GM10266 (cell line): ENCODE results near the gene TP53.

Experiments used
- DNase-seq: peaks from one replicate; pipeline ENCODE4 v3.0.0; 2012; ENCODE audit errors: extremely low spot score
- CTCF ChIP-seq: IDR thresholded peaks from 2 replicates; pipeline ENCODE4 v1.5.1; 2012; ENCODE audit warnings: mild to moderate bottlenecking, low read depth; ENCODE audit not compliant: control insufficient read depth, insufficient read depth; ENCODE audit errors: missing control alignments

TP53 gene

GRCh38 chr17:7711051-7711755, 23.9 kb upstream of the TP53 start:
- DNase-seq: no peak
- no peak for TF ChIP-seq CTCF

GRCh38 chr17:7710301-7710700, 23.0 kb upstream of the TP53 start:
- no peak for TF ChIP-seq CTCF
- no peak for DNase-seq

- no peak for TF ChIP-seq CTCF
- DNase-seq: no peak
Measured at GRCh38 chr17:7709031-7709430, 21.7 kb upstream of the TP53 start.

DNA sequence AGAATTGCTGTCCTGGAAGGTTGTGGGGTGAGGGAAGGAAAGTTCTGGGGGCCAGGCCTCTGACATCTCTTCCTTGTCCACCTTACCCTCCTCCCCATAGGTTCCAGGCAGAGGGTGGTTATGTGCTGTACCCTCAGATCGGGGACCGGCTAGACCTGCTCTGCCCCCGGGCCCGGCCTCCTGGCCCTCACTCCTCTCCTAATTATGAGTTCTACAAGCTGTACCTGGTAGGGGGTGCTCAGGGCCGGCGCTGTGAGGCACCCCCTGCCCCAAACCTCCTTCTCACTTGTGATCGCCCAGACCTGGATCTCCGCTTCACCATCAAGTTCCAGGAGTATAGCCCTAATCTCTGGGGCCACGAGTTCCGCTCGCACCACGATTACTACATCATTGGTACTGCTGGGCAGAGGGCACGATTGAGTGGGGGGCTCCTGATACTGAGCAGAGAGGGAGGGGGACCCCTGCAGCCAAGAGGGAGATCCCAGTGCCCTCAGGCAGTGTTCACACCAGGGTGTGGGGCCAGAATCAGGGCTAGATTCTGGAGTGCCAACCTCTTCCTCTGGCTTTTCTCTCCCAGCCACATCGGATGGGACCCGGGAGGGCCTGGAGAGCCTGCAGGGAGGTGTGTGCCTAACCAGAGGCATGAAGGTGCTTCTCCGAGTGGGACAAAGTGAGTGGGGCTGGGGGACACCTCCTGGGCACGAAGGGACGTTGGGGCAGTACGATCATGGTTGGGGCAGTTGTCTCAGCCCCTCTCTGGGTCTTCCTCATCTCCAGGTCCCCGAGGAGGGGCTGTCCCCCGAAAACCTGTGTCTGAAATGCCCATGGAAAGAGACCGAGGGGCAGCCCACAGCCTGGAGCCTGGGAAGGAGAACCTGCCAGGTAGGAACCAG, 20.8 kb upstream of the TP53 start:
- DNase-seq: no peak
- TF ChIP-seq CTCF: no peak

DNA sequence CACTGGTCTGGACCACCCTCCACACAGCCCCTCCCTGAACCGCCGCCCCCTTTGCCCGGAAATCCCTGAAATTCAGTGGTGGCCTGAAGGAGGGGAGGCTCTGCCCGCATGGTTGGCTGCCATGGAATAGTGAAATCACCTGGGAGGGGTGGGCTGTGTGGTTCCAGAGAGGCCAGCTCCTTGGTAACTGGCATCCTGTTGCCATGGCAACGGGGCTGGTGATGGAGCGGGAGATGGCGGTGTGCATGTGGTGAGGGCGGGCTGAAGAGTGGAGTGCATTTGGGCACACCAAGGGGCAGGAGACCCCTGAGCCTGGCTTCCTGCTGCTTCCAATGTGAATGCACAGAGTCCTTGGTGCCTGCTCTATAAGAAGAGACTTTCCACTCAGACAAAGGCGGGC, 20.2 kb upstream of the TP53 start:
- no peak for TF ChIP-seq CTCF
- DNase-seq: no peak

DNA sequence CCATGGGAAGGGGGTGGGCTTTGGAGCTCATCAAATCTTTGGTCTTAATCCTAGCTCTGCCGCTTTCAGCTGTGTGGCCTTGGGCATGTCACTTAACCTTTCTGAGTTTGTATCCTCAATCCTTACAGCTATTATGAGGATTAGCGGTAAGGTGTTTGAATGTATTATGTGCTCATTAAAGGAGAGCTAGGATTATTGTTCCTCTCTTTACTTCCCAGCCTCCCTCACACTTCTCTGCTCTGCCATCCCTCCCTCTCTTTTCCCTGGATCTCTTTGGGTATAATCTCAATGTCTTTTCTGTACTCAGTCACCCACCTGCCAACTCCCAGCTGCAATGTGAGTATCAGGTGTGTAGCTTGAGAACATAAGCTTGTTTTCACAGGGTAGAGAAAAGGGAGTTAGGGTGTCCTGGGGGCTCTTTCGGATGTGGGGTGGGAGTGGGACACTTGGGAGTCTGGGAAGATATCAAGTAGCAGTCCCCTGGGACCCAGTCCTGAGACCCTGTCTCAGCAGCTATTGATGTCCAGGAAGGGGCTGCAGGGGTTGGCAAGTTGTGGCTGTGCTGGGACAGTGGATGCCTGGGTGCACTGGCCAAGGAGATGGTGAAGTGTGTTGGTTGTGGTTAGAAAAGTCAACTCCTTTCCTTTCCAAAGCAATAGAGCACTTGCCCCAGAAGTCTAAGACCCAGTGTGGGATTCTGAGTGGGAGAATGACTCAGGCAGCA, 19.5 kb upstream of the TP53 start:
- peak; percentile 23 for DNase-seq
- TF ChIP-seq CTCF: no peak
